Upper lobe of left lung (tissue), 6 donors: ENCODE results near the gene RAB5B. TPM values are rescaled to one million over a fixed set of nuclear protein-coding genes. Genes with fewer than 3 reads are reported as not detected.

ENCODE experiments used
- ATAC-seq, 2 donors: fragments of 200-7000 bp; cut with Tn5 transposase; one replicate each; pipeline ENCODE4 v1.9.1; 2022; ENCODE audit warnings: mild to moderate bottlenecking in 2 of 2, moderate library complexity in 2 of 2; ENCODE audit not compliant: low FRiP score in 2 of 2
- DNase-seq, 2 donors: peaks; one replicate each; pipeline ENCODE4 v3.0.0-alpha.2; 2019 to 2020
- H3K27ac ChIP-seq, 4 donors: fragments of 200-600 bp; sonication (generic); one replicate each; pipeline ENCODE4 v1.5.1; 2016 to 2019
- H3K27me3 ChIP-seq, 4 donors: fragments of 200-600 bp; sonication (generic); one replicate each; pipeline ENCODE4 v1.5.1; 2017 to 2019
- H3K36me3 ChIP-seq, 4 donors: fragments of 200-600 bp; sonication (generic); one replicate each; pipeline ENCODE4 v1.5.1; 2016 to 2019
- H3K4me1 ChIP-seq, 4 donors: fragments of 200-600 bp; sonication (generic); one replicate each; pipeline ENCODE4 v1.5.1; 2018 to 2019
- H3K4me3 ChIP-seq, 4 donors: fragments of 200-600 bp; sonication (generic); one replicate each; pipeline ENCODE4 v1.5.1; 2017 to 2019; ENCODE audit warnings: mild to moderate bottlenecking in 2 of 4, moderate library complexity in 1 of 4
- H3K9me3 ChIP-seq, 4 donors: fragments of 200-600 bp; sonication (generic); one replicate each; pipeline ENCODE4 v1.5.1; 2018 to 2019
- CTCF ChIP-seq, 6 experiments: fragments of 450-650 bp in 4 of 6; fragments of 200-600 bp in 2 of 6; sonication (generic) in 2 of 6; IDR thresholded peaks; one replicate each; pipeline ENCODE4 v1.5.1; 2016 to 2019; ENCODE audit warnings: antibody characterized with exemption in 6 of 6
- EP300 ChIP-seq, 4 donors: sonication (generic); formaldehyde crosslinking; IDR thresholded peaks; one replicate each; pipeline ENCODE4 v1.5.1; 2017; ENCODE audit warnings: antibody characterized with exemption in 4 of 4, control low read depth in 2 of 4
- POLR2A ChIP-seq, 4 donors: fragments of 450-650 bp; IDR thresholded peaks; one replicate each; pipeline ENCODE4 v1.5.1; 2016 to 2017; ENCODE audit warnings: antibody characterized with exemption in 4 of 4, mild to moderate bottlenecking in 2 of 4
- POLR2AphosphoS5 ChIP-seq, 2 donors: sonication (generic); formaldehyde crosslinking; IDR thresholded peaks; one replicate each; pipeline ENCODE4 v1.5.1; 2017; ENCODE audit warnings: antibody characterized with exemption in 2 of 2
- WGBS, 2 donors: methylation state at CpG; one replicate each; pipeline ENCODE4 v1.1.5; 2017 to 2018; 5-methylcytosine and 5-hydroxymethylcytosine counted together
- total RNA-seq, 6 donors: library from RNA; depleted of rRNA in 4 of 6; stranded (reverse); fragments of >200 nt in 4 of 6; gene quantifications; one replicate each; pipeline versions ENCODE4 v1.1.0 to v1.2.1, GENCODE V29; 2016 to 2021
- donor health status: DM: no; HTN: no; CAD: no; lungs with moderate emphysema.
- donor health status: DM: no; HTN: yes; CAD: no; lungs with severe emphysema.

The RAB5B gene
- total RNA-seq, 6 donors from 2014 or later: 53.4 to 139 (median 116) TPM

GRCh38 chr12:55970775-55971174 lies 3.1 kb upstream of the RAB5B start:
- Histone ChIP-seq H3K4me3 (no peak overlapping the region), H3K27ac (peak overlapping the region in 1 of 4 donors; percentile 94), H3K9me3 (no peaks in the 10 kb centered on the region), H3K27me3 (no peaks in the 10 kb centered on the region), H3K36me3 (peaks cover 0 to 13% (median 0%) of the 10 kb centered on the region in 4 donors), H3K4me1 (peaks cover 34 to 48% (median 41%) of the 10 kb centered on the region in 4 donors)
- TF ChIP-seq EP300 (IDR thresholded peaks at IDR 0.05) (no peak), POLR2AphosphoS5 (IDR thresholded peaks at IDR 0.05) (no peak), CTCF (IDR thresholded peaks at IDR 0.05) (no peak), POLR2A (IDR thresholded peaks at IDR 0.05) (no peak)
- DNase-seq (no peak), ATAC-seq (no peak)
- 89 to 92% methylated on average over 7 of the region's 7 CpGs for WGBS, 2 donors

GRCh38 chr12:55972042-55972441 lies 1.8 kb upstream of the RAB5B start:
- peak in 1 of 2 donors; percentile 3 for ATAC-seq
- TF ChIP-seq EP300 (IDR thresholded peaks at IDR 0.05): no peak
- peak in 1 of 4 donors; percentile 38 for TF ChIP-seq POLR2A (IDR thresholded peaks at IDR 0.05)
- TF ChIP-seq CTCF (IDR thresholded peaks at IDR 0.05): no peak
- no peak for TF ChIP-seq POLR2AphosphoS5 (IDR thresholded peaks at IDR 0.05)
- no peaks in the 10 kb centered on the region for H3K9me3 ChIP-seq
- peaks cover 42 to 50% (median 48%) of the 10 kb centered on the region in 4 donors for H3K4me1 ChIP-seq
- WGBS, 2 donors: 52 to 56% methylated on average over 3 of the region's 3 CpGs
- DNase-seq: peak in 1 of 2 donors; percentile 51
- peak overlapping the region; percentile 90 to 94 (median 91) for H3K27ac ChIP-seq
- H3K27me3 ChIP-seq: no peaks in the 10 kb centered on the region
- peak overlapping the region in 1 of 4 donors; percentile 68 for H3K4me3 ChIP-seq
- H3K36me3 ChIP-seq: peaks cover 0 to 19% (median 0%) of the 10 kb centered on the region in 4 donors

- Histone ChIP-seq H3K27ac (peak overlapping the region; percentile 90 to 94 (median 91)), H3K9me3 (no peaks in the 10 kb centered on the region), H3K4me1 (peaks cover 43 to 50% (median 46%) of the 10 kb centered on the region in 4 donors), H3K4me3 (peak overlapping the region; percentile 52 to 68 (median 56)), H3K27me3 (no peaks in the 10 kb centered on the region), H3K36me3 (peaks cover 0 to 19% (median 0%) of the 10 kb centered on the region in 4 donors)
- WGBS, 2 donors: 23 to 26% methylated on average over 1 of the region's 1 CpG
- DNase-seq: no peak
- TF ChIP-seq POLR2AphosphoS5 (IDR thresholded peaks at IDR 0.05) (no peak), CTCF (IDR thresholded peaks at IDR 0.05) (no peak)
- ATAC-seq: no peak
Observed at GRCh38 chr12:55972456-55972855, 1.4 kb upstream of the RAB5B start.

- Histone ChIP-seq H3K4me3 (peak overlapping the region; percentile 52 to 68 (median 56)), H3K27me3 (no peaks in the 10 kb centered on the region), H3K4me1 (peaks cover 37 to 50% (median 43%) of the 10 kb centered on the region in 4 donors), H3K36me3 (peaks cover 0 to 19% (median 0%) of the 10 kb centered on the region in 4 donors), H3K27ac (peak overlapping the region; percentile 90 to 94 (median 91)), H3K9me3 (no peaks in the 10 kb centered on the region)
- peak in 1 of 2 donors; percentile 9 for ATAC-seq
- no peak for DNase-seq
- TF ChIP-seq CTCF (IDR thresholded peaks at IDR 0.05) (no peak), EP300 (IDR thresholded peaks at IDR 0.05) (peak in 1 of 4 donors; percentile 23), POLR2AphosphoS5 (IDR thresholded peaks at IDR 0.05) (peak; percentile 58 to 89), POLR2A (IDR thresholded peaks at IDR 0.05) (peak in 2 of 4 donors; percentile 65 to 67)
- 0% methylated on average over 18 of the region's 18 CpGs for WGBS, 2 donors
Observed at GRCh38 chr12:55972911-55973598, 823 bp upstream of the RAB5B start.
